SU-DHL-6 (cell line): Measurements from ENCODE around the gene ITGAV.

Experiments
- EZH2phosphoT487 ChIP-seq: fragments of 200-600 bp; sonication (generic), shearing (Covaris generic); conservative IDR thresholded peaks from 2 replicates; pipeline ENCODE4 v1.6.1; 2018; ENCODE audit warnings: mild to moderate bottlenecking, antibody characterized with exemption, low read length, moderate library complexity, mixed read lengths
- TF ChIP-seq, protein P1 (sequence below): fragments of 200-600 bp; sonication (generic); IDR thresholded peaks from one replicate; pipeline ENCODE4 v1.5.1; 2017; ENCODE audit warnings: antibody characterized with exemption, mild to moderate bottlenecking, low read length, moderate library complexity; ENCODE audit not compliant: insufficient read depth, poor library complexity, severe bottlenecking

- TF ChIP-seq, protein P1, sequence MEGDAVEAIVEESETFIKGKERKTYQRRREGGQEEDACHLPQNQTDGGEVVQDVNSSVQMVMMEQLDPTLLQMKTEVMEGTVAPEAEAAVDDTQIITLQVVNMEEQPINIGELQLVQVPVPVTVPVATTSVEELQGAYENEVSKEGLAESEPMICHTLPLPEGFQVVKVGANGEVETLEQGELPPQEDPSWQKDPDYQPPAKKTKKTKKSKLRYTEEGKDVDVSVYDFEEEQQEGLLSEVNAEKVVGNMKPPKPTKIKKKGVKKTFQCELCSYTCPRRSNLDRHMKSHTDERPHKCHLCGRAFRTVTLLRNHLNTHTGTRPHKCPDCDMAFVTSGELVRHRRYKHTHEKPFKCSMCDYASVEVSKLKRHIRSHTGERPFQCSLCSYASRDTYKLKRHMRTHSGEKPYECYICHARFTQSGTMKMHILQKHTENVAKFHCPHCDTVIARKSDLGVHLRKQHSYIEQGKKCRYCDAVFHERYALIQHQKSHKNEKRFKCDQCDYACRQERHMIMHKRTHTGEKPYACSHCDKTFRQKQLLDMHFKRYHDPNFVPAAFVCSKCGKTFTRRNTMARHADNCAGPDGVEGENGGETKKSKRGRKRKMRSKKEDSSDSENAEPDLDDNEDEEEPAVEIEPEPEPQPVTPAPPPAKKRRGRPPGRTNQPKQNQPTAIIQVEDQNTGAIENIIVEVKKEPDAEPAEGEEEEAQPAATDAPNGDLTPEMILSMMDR, result no peak
- TF ChIP-seq EZH2phosphoT487, result no peak
Measured at GRCh38 chr2:186728631-186729030, 138.8 kb downstream of the ITGAV start.
